Neural crest cell (in vitro differentiated cells): Measurements from ENCODE around the gene MYBL2. TPM values are rescaled to one million over a fixed set of nuclear protein-coding genes. Genes with fewer than 3 reads are reported as not detected.
A peak's percentile ranks its signal among the peaks of the same experiment; 100 is the strongest.

Experiments
- DNase-seq: peaks from one replicate; pipeline ENCODE4 v3.0.0; 2021; ENCODE audit warnings: low read depth, mixed read lengths, low spot score
- H3K27ac Mint-ChIP-seq: one replicate; pipeline ENCODE4 v1.8.0; 2021; ENCODE audit warnings: mild to moderate bottlenecking, mixed read lengths; ENCODE audit not compliant: unreplicated experiment
- H3K27me3 Mint-ChIP-seq: 2 replicates; pipeline ENCODE4 v1.8.0; 2021; ENCODE audit warnings: low read depth, mild to moderate bottlenecking, mixed read lengths
- H3K36me3 Mint-ChIP-seq: 2 replicates; pipeline ENCODE4 v1.8.0; 2021; ENCODE audit warnings: low read depth, mild to moderate bottlenecking, mixed read lengths
- H3K4me1 Mint-ChIP-seq: 2 replicates; pipeline ENCODE4 v1.8.0; 2021; ENCODE audit warnings: mixed read lengths
- H3K4me3 Mint-ChIP-seq: one replicate; pipeline ENCODE4 v1.8.0; 2021; ENCODE audit warnings: mild to moderate bottlenecking, mixed read lengths
- H3K9me3 Mint-ChIP-seq: 2 replicates; pipeline ENCODE4 v1.8.0; 2021; ENCODE audit warnings: mixed read lengths
- total RNA-seq: library from RNA; stranded (reverse); gene quantifications from 2 replicates; pipeline ENCODE4 v1.2.1, GENCODE V29; 2021
- TF ChIP-seq, protein P1 (sequence below): fragments of 200-600 bp; sonication (generic); conservative IDR thresholded peaks from 2 replicates; pipeline ENCODE4 v1.5.0; 2021; ENCODE audit warnings: antibody characterized with exemption, mild to moderate bottlenecking

Gene MYBL2
- total RNA-seq, 1 donor from 2014 or later = 124 TPM

- no peak overlapping the region for H3K4me3 Mint-ChIP-seq
- no peaks in the 10 kb centered on the region for H3K9me3 Mint-ChIP-seq
- no peak for DNase-seq
- peaks cover 8% of the 10 kb centered on the region for H3K27me3 Mint-ChIP-seq
- peak overlapping the region; percentile 8 for H3K27ac Mint-ChIP-seq
- TF ChIP-seq, protein P1, sequence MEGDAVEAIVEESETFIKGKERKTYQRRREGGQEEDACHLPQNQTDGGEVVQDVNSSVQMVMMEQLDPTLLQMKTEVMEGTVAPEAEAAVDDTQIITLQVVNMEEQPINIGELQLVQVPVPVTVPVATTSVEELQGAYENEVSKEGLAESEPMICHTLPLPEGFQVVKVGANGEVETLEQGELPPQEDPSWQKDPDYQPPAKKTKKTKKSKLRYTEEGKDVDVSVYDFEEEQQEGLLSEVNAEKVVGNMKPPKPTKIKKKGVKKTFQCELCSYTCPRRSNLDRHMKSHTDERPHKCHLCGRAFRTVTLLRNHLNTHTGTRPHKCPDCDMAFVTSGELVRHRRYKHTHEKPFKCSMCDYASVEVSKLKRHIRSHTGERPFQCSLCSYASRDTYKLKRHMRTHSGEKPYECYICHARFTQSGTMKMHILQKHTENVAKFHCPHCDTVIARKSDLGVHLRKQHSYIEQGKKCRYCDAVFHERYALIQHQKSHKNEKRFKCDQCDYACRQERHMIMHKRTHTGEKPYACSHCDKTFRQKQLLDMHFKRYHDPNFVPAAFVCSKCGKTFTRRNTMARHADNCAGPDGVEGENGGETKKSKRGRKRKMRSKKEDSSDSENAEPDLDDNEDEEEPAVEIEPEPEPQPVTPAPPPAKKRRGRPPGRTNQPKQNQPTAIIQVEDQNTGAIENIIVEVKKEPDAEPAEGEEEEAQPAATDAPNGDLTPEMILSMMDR = no peak
- H3K36me3 Mint-ChIP-seq = no peaks in the 10 kb centered on the region
- no peaks in the 10 kb centered on the region for H3K4me1 Mint-ChIP-seq
Measured at GRCh38 chr20:43746344-43747137, 79.6 kb downstream of the MYBL2 start.

DNA sequence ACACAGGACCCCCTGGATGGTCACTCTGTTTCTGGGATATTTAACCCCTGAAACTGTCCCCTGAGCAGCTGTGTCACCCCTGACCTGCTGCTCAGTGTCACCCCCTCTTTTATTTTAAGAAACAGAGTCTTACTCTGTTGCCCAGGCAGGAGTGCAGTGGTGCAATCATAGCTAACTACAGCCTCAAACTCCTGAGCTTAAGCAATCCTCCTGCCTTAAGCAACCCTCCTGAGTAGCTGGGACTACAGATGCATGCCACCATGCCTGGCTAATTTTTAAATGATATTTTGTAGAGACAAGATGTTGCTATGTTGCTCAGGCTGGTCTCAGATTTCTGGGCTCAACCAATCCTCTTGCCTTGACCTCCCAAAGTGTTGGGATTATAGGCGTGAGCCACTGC, 81.4 kb downstream of the MYBL2 start:
- no peaks in the 10 kb centered on the region for H3K9me3 Mint-ChIP-seq
- H3K27ac Mint-ChIP-seq = no peak overlapping the region
- TF ChIP-seq, protein P1 = no peak
- no peak overlapping the region for H3K4me3 Mint-ChIP-seq
- no peaks in the 10 kb centered on the region for H3K36me3 Mint-ChIP-seq
- H3K4me1 Mint-ChIP-seq = no peaks in the 10 kb centered on the region
- H3K27me3 Mint-ChIP-seq = peaks cover 8% of the 10 kb centered on the region
- DNase-seq = no peak

GRCh38 chr20:43749734-43750294, 82.9 kb downstream of the MYBL2 start:
- H3K4me1 Mint-ChIP-seq = no peaks in the 10 kb centered on the region
- TF ChIP-seq, protein P1 = peak; percentile 99
- H3K27ac Mint-ChIP-seq = no peak overlapping the region
- peaks cover 8% of the 10 kb centered on the region for H3K27me3 Mint-ChIP-seq
- peak; percentile 96 for DNase-seq
- no peak overlapping the region for H3K4me3 Mint-ChIP-seq
- no peaks in the 10 kb centered on the region for H3K9me3 Mint-ChIP-seq
- H3K36me3 Mint-ChIP-seq = no peaks in the 10 kb centered on the region

DNA sequence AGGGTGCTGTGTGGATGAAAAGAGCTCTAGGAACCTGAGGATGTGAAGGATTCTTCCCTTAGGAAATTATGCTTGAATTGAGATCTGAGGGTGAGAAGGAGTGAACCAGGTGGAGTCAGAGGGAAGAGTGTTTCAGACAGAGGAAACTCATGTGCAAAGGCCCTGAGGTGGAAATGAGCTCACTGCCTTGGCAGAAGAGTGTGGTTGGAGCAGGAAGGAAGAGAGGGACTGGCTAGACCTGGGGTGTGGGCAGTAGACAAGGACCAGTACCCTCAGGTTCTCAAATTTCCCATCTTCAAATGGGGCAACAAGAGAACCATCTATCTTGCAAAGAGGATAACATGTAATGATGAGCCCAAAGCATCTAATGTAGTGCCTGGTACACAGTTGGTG, 83.9 kb downstream of the MYBL2 start:
- no peak overlapping the region for H3K4me3 Mint-ChIP-seq
- peaks cover 8% of the 10 kb centered on the region for H3K27me3 Mint-ChIP-seq
- no peak for DNase-seq
- no peak overlapping the region for H3K27ac Mint-ChIP-seq
- no peaks in the 10 kb centered on the region for H3K9me3 Mint-ChIP-seq
- H3K4me1 Mint-ChIP-seq = no peaks in the 10 kb centered on the region
- no peaks in the 10 kb centered on the region for H3K36me3 Mint-ChIP-seq
- TF ChIP-seq, protein P1 = no peak

- no peaks in the 10 kb centered on the region for H3K36me3 Mint-ChIP-seq
- no peak for DNase-seq
- H3K27me3 Mint-ChIP-seq = peaks cover 6% of the 10 kb centered on the region
- TF ChIP-seq, protein P1 = no peak
- no peaks in the 10 kb centered on the region for H3K4me1 Mint-ChIP-seq
- H3K4me3 Mint-ChIP-seq = no peak overlapping the region
- H3K27ac Mint-ChIP-seq = no peak overlapping the region
- no peaks in the 10 kb centered on the region for H3K9me3 Mint-ChIP-seq
Measured at GRCh38 chr20:43751167-43752050, 84.5 kb downstream of the MYBL2 start.
